ENCODE data around the gene KLHL26. TPM values are rescaled to one million over a fixed set of nuclear protein-coding genes. Genes with fewer than 3 reads are reported as not detected.
"Not testable (repeated sequence)": the region's sequence is repeated elsewhere in the genome, so short reads cannot be mapped to it uniquely, and the experiment has no call there.

Gene KLHL26
- 4.7 and 7.0 TPM in 2 replicates for total RNA-seq (2014; rRNA removed; shearing (Covaris generic))

DNA sequence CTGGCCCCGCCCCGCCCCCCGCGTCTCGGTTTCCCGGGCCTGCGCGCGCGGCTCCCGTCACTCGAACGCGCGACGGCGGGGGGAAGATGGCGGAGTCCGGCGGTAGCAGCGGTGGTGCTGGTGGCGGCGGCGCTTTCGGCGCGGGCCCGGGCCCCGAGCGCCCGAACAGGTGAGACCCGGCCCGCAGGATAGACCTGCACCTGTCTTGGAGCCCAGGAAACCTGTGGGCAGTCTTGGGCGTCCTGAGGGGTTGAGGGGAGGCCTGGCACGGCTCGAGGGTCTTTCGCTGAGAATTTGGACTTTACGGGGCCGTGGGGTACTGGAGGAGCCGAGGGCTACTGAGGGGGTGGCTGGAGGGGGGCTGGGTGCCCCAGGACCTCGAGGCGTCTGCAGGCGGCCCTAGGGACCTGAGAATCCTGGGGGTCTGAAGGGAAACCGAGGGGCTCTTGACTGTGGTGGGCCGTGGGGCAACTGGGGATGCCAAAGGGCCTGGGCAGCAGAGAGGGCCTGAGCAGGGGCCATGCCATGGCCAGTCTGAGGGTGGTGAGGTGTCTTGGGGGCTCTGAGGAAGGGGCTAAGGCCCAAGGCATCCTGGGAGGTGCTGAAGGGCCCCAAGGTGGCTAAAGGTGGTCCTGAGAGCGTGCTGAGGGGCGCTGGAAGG lies at the start of gene KLHL26:
Gene KLHL26 (plus strand): TSS at position 60 of the 661 bp plus-strand sequence. CDS start 27 bp downstream, at position 87.
- DNase-seq (ENCODE audit: low read depth) = no peak

DNA sequence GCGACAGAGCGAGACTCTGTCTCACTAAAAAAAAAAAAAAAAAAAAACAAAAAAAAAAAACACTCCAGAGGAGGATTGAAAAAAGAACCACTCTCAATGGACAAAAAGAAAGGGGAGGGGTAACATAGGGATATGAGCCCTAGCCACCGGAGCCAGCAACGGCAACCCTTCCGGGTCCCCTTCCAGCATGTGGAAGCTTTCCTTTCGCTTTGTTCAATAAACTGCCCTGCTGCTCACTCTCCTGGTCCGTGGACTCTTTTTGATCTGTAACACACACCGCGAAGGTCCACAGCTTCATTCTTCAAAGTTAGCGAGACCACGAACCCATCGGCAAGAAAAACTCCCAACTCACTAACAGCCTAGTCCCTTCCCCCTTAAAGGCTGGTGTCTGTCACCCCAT lies 49.3 kb upstream of the KLHL26 start:
- no peak for DNase-seq (ENCODE audit: low read depth)

DNA sequence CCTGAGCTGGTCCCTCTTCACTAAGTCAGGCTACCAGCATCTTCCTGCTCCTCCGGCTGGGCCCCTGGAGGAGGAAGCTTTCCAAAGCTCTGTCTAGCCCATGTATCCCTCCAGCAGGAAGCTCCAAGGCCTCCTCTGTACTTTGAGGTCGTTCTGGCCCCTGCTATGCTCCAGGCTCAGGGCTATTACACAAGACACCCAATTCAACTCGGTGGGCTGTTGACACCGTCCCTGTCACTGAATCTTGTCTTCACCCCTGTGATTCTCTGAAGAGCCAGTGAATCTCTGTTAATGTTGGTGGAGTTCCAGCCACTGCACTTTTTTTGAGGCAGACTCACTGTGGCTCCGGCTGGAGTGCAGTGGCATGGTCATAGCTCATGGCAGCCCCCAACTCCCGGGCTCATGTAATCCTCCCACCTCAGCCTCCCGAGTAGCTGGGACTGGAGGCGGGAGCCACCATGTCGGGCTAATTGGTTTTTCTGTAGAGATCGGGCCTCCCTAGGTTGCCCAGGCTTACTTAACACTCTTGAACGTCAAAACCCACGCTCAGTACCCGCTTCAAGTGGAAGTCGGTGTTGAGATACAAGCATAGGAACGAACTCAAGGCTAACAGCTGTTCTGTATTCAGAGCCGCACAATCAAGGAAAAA lies 48.7 kb upstream of the KLHL26 start:
- no peak for DNase-seq (ENCODE audit: low read depth)

- DNase-seq (ENCODE audit: low read depth) = peak; percentile 88
Measured at GRCh38 chr19:18588611-18589379, 48.0 kb upstream of the KLHL26 start, which contains the start of gene REX1BD. Gene REX1BD, plus strand, starts transcription at chr19:18588798. Its CDS starts 4 bp downstream, at chr19:18588802.

- peak; percentile 79 for DNase-seq (ENCODE audit: low read depth)
Measured at GRCh38 chr19:18589380-18590272, 47.2 kb upstream of the KLHL26 start.

DNA sequence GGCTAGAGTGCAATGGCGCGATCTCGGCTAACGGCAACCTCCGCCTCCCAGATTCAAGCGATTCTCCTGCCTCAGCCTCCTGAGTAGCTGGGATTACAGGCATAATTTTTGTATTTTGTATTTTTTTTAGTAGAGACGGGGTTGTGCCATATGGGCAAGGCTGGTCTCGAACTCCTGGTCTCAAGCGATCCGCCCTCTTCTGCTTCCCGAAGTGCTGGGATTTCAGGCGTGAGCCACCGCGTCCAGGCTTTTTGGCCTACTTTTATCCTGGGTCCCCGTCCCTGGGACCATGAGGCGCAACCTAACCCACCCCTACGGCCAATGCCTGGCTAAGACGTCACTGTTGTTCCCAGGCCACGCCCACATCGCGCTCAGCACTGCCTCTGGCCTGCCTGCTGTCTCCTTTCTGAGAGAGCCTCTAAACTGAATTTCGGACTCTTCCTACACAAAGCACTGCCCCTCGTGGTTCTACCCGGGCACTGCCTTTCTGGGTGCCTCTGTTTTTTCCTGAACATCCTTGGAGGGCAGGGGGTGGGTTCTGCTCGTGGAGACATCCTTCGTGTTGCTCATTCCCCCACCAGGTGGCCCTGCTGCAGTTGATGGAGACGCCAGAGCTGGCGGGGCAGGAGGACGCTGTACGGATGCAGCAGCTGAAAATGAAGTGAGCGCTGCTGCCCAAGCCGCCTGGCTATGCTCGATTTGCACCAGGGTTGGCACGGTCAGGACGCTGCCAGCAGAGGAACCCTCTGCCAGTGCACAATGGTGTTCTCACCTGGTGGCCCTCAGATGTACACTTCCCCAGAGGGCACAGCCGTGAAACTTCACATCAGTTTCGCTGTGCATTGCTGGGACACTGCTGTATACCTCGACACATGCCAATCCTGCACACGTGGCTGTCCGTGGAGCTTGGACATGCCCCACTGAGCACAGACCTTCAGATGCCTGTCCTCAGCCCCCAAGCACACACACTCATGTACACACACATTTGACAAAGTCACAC lies 46.3 kb upstream of the KLHL26 start:
- DNase-seq (ENCODE audit: low read depth) = no peak

GRCh38 chr19:18591735-18592385 lies 45.0 kb upstream of the KLHL26 start:
- no peak for DNase-seq (ENCODE audit: low read depth)

GRCh38 chr19:18592732-18593131 lies 44.1 kb upstream of the KLHL26 start:
- not testable (repeated sequence) for DNase-seq (ENCODE audit: low read depth)

- no peak for DNase-seq (ENCODE audit: low read depth)
Measured at GRCh38 chr19:18593367-18594095, 43.3 kb upstream of the KLHL26 start.

DNA sequence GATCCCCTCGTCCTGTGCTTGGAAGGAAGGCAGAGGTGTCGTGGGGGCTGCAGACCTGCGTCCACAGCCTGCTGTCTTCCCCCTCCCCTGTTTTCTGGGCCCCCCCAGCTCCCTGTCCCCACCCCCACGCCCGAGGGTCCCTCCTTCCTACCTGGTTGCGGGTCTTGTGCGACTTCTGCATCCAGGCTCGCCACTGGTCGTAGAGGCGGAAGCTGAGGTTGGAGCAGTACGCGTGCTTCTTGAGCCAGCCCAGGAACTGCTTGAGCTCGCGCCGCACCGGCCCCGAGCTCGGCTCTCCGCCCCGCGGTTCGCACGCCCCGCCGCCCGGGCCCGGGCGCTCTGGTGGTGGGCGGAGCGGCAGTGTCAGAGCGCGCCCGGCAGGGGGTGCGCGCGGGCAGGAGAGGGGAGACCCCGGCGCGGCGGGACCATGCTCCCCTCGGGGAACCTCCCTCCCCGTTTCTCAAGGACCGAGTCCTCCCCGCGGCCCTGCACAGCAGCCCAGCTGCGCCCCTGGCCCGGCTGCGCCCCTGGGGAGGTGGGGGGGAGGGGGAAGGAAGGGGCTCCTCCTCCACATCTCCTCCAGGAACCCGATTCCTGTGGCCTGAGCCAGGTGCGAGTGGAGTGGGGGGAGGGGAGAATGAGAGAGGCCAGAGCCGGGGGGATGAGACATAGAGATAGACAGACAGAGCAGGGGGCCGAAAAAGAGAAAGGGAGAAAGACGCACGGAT lies 42.6 kb upstream of the KLHL26 start:
- peak; percentile 84 for DNase-seq (ENCODE audit: low read depth)

DNA sequence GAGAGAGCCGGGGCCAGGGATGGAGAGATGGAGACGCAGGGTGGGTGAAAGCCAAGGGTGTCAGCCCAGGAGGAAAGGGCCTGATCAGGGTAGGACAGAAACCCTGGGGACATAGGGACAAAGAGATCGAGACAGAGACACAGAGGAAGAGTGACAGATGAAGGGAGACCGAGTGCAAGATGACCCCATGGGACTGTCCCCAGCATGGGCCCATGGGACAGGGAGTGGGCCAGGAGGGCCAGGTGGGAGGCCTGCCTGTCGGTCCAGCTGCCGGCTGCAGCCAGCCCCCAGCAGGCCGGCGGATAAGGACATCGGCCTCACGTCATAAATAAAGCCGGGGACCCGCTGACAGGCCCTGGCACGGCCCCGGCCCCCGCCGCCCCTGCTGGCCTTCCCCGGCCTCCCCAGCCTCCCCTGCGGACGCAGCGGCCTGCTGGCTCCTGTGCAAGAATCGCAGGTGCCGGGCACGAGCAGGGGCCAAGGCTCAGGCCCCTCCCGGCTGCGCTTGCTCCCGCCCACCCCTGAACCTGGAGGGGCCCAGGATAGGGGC lies 41.9 kb upstream of the KLHL26 start:
- DNase-seq (ENCODE audit: low read depth) = no peak

- DNase-seq (ENCODE audit: low read depth) = no peak
Measured at GRCh38 chr19:18595475-18595874, 41.4 kb upstream of the KLHL26 start.

GRCh38 chr19:18596752-18597157 lies 40.1 kb upstream of the KLHL26 start:
- DNase-seq (ENCODE audit: low read depth) = peak; percentile 69

GRCh38 chr19:18597809-18598660 lies 38.8 kb upstream of the KLHL26 start:
- no peak for DNase-seq (ENCODE audit: low read depth)

GRCh38 chr19:18599485-18599884 lies 37.3 kb upstream of the KLHL26 start:
- no peak for DNase-seq (ENCODE audit: low read depth)

DNA sequence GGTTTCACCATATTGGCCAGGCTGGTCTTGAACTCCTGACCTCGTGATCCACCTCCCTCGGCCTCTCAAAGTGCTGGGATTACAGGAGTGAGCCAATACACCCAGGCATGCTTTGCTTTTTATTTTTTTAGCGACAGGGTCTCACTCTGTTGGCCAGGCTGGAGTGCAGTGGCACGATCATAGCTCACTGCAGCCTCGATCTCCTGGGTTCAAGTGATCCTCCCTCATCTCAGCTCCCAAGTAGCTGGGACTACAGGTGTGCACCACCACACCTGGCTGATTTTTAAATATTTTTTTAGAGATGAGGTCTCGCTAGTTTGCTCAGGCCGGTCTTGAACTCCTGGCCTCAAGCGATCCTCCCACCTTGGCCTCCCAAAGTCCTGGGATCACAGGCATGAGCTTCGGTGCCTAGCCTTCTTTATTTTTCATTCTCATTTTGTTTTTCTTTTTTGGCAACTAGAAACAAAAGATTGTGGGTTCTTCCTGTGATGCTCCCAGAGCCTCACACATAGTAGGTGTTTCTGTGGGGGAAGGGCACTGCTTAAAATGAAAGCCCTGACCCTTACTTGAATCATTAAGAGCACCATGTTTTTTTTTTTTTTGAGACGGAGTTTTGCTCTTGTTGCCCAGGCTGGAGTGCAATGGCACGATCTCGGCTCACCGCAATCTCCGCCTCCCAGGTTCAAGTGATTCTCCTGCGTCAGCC lies 36.0 kb upstream of the KLHL26 start:
- DNase-seq (ENCODE audit: low read depth) = not testable (repeated sequence)
